HCT116 (cell line): ENCODE data around the gene FCN1. TPM values are rescaled to one million over a fixed set of nuclear protein-coding genes. Genes with fewer than 3 reads are reported as not detected.

Source experiments
- ATAC-seq: fragments of 200-7000 bp; cut with Tn5 transposase; 2 replicates; pipeline ENCODE4 v1.9.1; 2020; ENCODE audit warnings: mild to moderate bottlenecking, moderate library complexity
- BruUV-seq: library from RNA; stranded (reverse); fragments of 400-500 nt; replicated peaks from 2 replicates; lab custom pipeline; 2021; lab: Mats Ljungman, UMichigan
- CTCF ChIA-PET: fragments of 300-600 bp; sonication (Branson Sonifier 250); formaldehyde crosslinking; loops from one replicate; lab custom pipeline; 2021; ENCODE audit warnings: antibody characterized with exemption; lab: Charles Lee
- POLR2A ChIA-PET: fragments of 300-600, 350-600 bp; sonication (Branson Sonifier 250); formaldehyde crosslinking; loops from one replicate; lab custom pipeline; 2021; ENCODE audit warnings: antibody characterized with exemption; lab: Charles Lee
- RAD21 ChIA-PET, 2 experiments: fragments of 300-600 bp; sonication (Branson Sonifier 250); formaldehyde crosslinking; loops; one replicate each; lab custom pipeline; 2023; ENCODE audit warnings: low total read pairs in 2 of 2; ENCODE audit not compliant: uncharacterized antibody in 2 of 2, unreplicated experiment in 2 of 2, low non-redundant PET in 1 of 2; lab: Charles Lee
- DNase-seq: peaks from one replicate; pipeline ENCODE4 v3.0.0-alpha.2; 2010; ENCODE audit warnings: low read depth, low spot score
- H2AFZ ChIP-seq: fragments of 200-600 bp; shearing (Covaris generic), sonication (generic); 2 replicates; pipeline ENCODE4 v1.6.1; 2017; ENCODE audit warnings: low read depth, mixed run types, mixed read lengths, antibody characterized with exemption, low read length; ENCODE audit not compliant: poor library complexity, severe bottlenecking
- H3K27ac ChIP-seq: 2 replicates; pipeline ENCODE4 v1.5.1; 2012; ENCODE audit warnings: low read depth, low read length
- H3K27me3 ChIP-seq: fragments of 200-600 bp; sonication (generic); 2 replicates; pipeline ENCODE4 v1.6.1; 2016; ENCODE audit warnings: mixed run types, low read length, mixed read lengths; ENCODE audit not compliant: insufficient read depth
- H3K36me3 ChIP-seq, 2 experiments: fragments of 200-500 bp in 1 of 2; fragments of 200-600 bp in 1 of 2; sonication (Bioruptor generic) in 1 of 2; sonication (generic) in 1 of 2; 2 replicates each; pipeline versions ENCODE4 v1.5.1 to v1.6.1; 2014 to 2016; ENCODE audit warnings: low read length in 2 of 2, inconsistent platforms in 1 of 2, mixed read lengths in 1 of 2, mixed run types in 1 of 2; ENCODE audit not compliant: insufficient read depth in 2 of 2, control insufficient read depth in 1 of 2
- H3K4me1 ChIP-seq, 2 experiments: fragments of 200-600 bp in 1 of 2; sonication (generic) in 1 of 2; 2 replicates each; pipeline versions ENCODE4 v1.5.1 to v1.6.1; 2012 to 2017; ENCODE audit warnings: low read length in 2 of 2, inconsistent platforms in 1 of 2, mild to moderate bottlenecking in 1 of 2, mixed read lengths in 1 of 2, mixed run types in 1 of 2, moderate library complexity in 1 of 2; ENCODE audit not compliant: insufficient read depth in 2 of 2, control insufficient read depth in 1 of 2
- H3K4me2 ChIP-seq: fragments of 200-600 bp; sonication (generic); 2 replicates; pipeline ENCODE4 v1.6.1; 2017; ENCODE audit warnings: mixed run types, low read length, mixed read lengths
- H3K4me3 ChIP-seq, 2 experiments: fragments of 200-600 bp in 1 of 2; sonication (generic) in 1 of 2; replicated peaks in 1 of 2; 2 replicates each; pipeline ENCODE4 v1.5.1; 2011 to 2016; ENCODE audit warnings: low read length in 2 of 2, control low read depth in 1 of 2, low read depth in 1 of 2, mild to moderate bottlenecking in 1 of 2, mixed read lengths in 1 of 2, mixed run types in 1 of 2
- H3K79me2 ChIP-seq: fragments of 200-600 bp; sonication (generic); 2 replicates; pipeline ENCODE4 v1.6.1; 2017; ENCODE audit warnings: mild to moderate bottlenecking, mixed run types, low read length, moderate library complexity, mixed read lengths; ENCODE audit not compliant: insufficient read depth
- H3K9ac ChIP-seq: fragments of 200-600 bp; sonication (generic); 2 replicates; pipeline ENCODE4 v1.6.1; 2016; ENCODE audit warnings: low read length, mixed read lengths
- H3K9me2 ChIP-seq: fragments of 200-600 bp; sonication (generic), shearing (Covaris generic); 2 replicates; pipeline ENCODE4 v1.6.1; 2017; ENCODE audit warnings: mixed run types, mild to moderate bottlenecking, moderate library complexity; ENCODE audit not compliant: insufficient read depth
- H3K9me3 ChIP-seq, 2 experiments: fragments of 200-500 bp in 1 of 2; fragments of 200-600 bp in 1 of 2; sonication (Bioruptor generic) in 1 of 2; sonication (generic) in 1 of 2; 2 replicates each; pipeline ENCODE4 v1.6.1; 2014 to 2017; ENCODE audit warnings: low read length in 2 of 2, mixed read lengths in 2 of 2, inconsistent platforms in 1 of 2, low read depth in 1 of 2, mild to moderate bottlenecking in 1 of 2, mixed run types in 1 of 2, moderate library complexity in 1 of 2; ENCODE audit not compliant: control insufficient read depth in 1 of 2, insufficient read depth in 1 of 2
- H4K20me1 ChIP-seq: fragments of 200-600 bp; sonication (generic), shearing (Covaris generic); 2 replicates; pipeline ENCODE4 v1.6.1; 2017; ENCODE audit warnings: mixed run types, mild to moderate bottlenecking, moderate library complexity; ENCODE audit not compliant: insufficient read depth
- CEBPB ChIP-seq: IDR thresholded peaks from 2 replicates; pipeline ENCODE4 v1.6.1; 2012; ENCODE audit warnings: low read depth
- CTCF ChIP-seq, 3 experiments: fragments of 200-600 bp in 1 of 3; sonication (generic) in 1 of 3; IDR thresholded peaks in 2 of 3; conservative IDR thresholded peaks in 1 of 3; 2 replicates each; pipeline ENCODE4 v1.5.1; 2012 to 2017; ENCODE audit warnings: low read depth in 2 of 3, low read length in 2 of 3, antibody characterized with exemption in 1 of 3, borderline replicate concordance in 1 of 3, control low read depth in 1 of 3, mild to moderate bottlenecking in 1 of 3, mixed read lengths in 1 of 3, mixed run types in 1 of 3, moderate library complexity in 1 of 3; ENCODE audit not compliant: insufficient read depth in 1 of 3
- ELF1 ChIP-seq: IDR thresholded peaks from 2 replicates; pipeline ENCODE4 v1.6.1; 2012; ENCODE audit warnings: low read depth, borderline replicate concordance
- EZH2phosphoT487 ChIP-seq: fragments of 200-600 bp; IDR thresholded peaks from 2 replicates; pipeline ENCODE4 v1.6.1; 2018; ENCODE audit warnings: antibody characterized with exemption, borderline replicate concordance
- FOSL1 ChIP-seq: IDR thresholded peaks from 2 replicates; pipeline ENCODE4 v1.6.1; 2012; ENCODE audit warnings: low read depth
- POLR2A ChIP-seq: IDR thresholded peaks from 2 replicates; pipeline ENCODE4 v1.7.0; 2011; ENCODE audit warnings: borderline replicate concordance; ENCODE audit not compliant: insufficient read depth, insufficient read length; ENCODE audit errors: extremely low read depth
- POLR2AphosphoS5 ChIP-seq: IDR thresholded peaks from 2 replicates; pipeline ENCODE4 v1.6.1; 2011; ENCODE audit warnings: mild to moderate bottlenecking, low read depth, low read length, moderate library complexity
- RAD21 ChIP-seq: IDR thresholded peaks from 2 replicates; pipeline ENCODE4 v1.6.1; 2012; ENCODE audit warnings: low read depth, mild to moderate bottlenecking
- SP1 ChIP-seq: IDR thresholded peaks from 2 replicates; pipeline ENCODE4 v1.6.1; 2012; ENCODE audit warnings: low read depth
- SRF ChIP-seq: IDR thresholded peaks from 2 replicates; pipeline ENCODE4 v1.6.1; 2012; ENCODE audit warnings: low read depth
- TCF7L2 ChIP-seq: IDR thresholded peaks from 2 replicates; pipeline ENCODE4 v1.7.0; 2011; ENCODE audit warnings: borderline replicate concordance, inconsistent platforms; ENCODE audit not compliant: insufficient read depth, insufficient read length; ENCODE audit errors: extremely low read depth
- YY1 ChIP-seq: IDR thresholded peaks from 2 replicates; pipeline ENCODE4 v1.6.1; 2011; ENCODE audit warnings: low read length, low read depth, moderate library complexity, mild to moderate bottlenecking; ENCODE audit not compliant: insufficient replicate concordance; ENCODE audit errors: extremely low read depth
- ZFX ChIP-seq: fragments of 450-650 bp; IDR thresholded peaks from 2 replicates; pipeline ENCODE4 v1.6.1; 2017
- ZNF274 ChIP-seq: fragments of 200-500 bp; sonication (Bioruptor generic); IDR thresholded peaks from 2 replicates; pipeline ENCODE4 v1.6.1; 2014; ENCODE audit warnings: mild to moderate bottlenecking, low read depth, low read length, inconsistent platforms
- intact Hi-C: fragments of 100-400 bp; cut with micrococcal nuclease; formaldehyde crosslinking; loops from 2 replicates; pipeline ENCODE4 v1.10.0; 2022
- total RNA-seq: library from RNA; stranded (reverse); gene quantifications from one replicate; pipeline ENCODE4 v1.2.1, GENCODE V29; 2021; ENCODE audit not compliant: unreplicated experiment
- TF ChIP-seq, protein P1 (sequence below): IDR thresholded peaks from 2 replicates; pipeline ENCODE4 v1.6.1; 2012
- TF ChIP-seq, protein P2 (sequence below): IDR thresholded peaks from 2 replicates; pipeline ENCODE4 v1.6.1; 2012
- TF ChIP-seq, protein P3 (sequence below): IDR thresholded peaks from 2 replicates; pipeline ENCODE4 v1.6.1; 2011; ENCODE audit warnings: mild to moderate bottlenecking, low read length, moderate library complexity; ENCODE audit not compliant: insufficient replicate concordance; ENCODE audit errors: extremely low read depth

The FCN1 gene
- total RNA-seq, 1 experiment from 2014 or later, result not detected

GRCh38 chr9:134869554-134870300 lies 48.0 kb downstream of the FCN1 start:
- ATAC-seq (no peak), DNase-seq (no peak)
- Histone ChIP-seq H3K27me3 (peaks cover under 1% of the 10 kb centered on the region; the same call in 1 of the 2 replicates), H3K4me3 (no peak overlapping the region), H3K79me2 (no peaks in the 10 kb centered on the region), H3K36me3 (no peaks in the 10 kb centered on the region), H3K4me2 (no peak overlapping the region), H3K9me2 (no peaks in the 10 kb centered on the region), H3K9me3 (no peaks in the 10 kb centered on the region), H3K9ac (no peak overlapping the region), H4K20me1 (no peaks in the 10 kb centered on the region), H2AFZ (no peak overlapping the region), H3K4me1 (no peaks in the 10 kb centered on the region), H3K27ac (no peak overlapping the region)
- TF ChIP-seq POLR2AphosphoS5, result no peak
- no peak for TF ChIP-seq CEBPB
- TF ChIP-seq SP1, result no peak
- no peak for TF ChIP-seq YY1
- no peak for TF ChIP-seq ZNF274
- no peak for TF ChIP-seq EZH2phosphoT487
- TF ChIP-seq POLR2A, result no peak
- TF ChIP-seq, protein P1, sequence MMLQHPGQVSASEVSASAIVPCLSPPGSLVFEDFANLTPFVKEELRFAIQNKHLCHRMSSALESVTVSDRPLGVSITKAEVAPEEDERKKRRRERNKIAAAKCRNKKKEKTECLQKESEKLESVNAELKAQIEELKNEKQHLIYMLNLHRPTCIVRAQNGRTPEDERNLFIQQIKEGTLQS, result no peak
- no peak for TF ChIP-seq RAD21
- no peak for TF ChIP-seq SRF
- no peak for TF ChIP-seq FOSL1
- no peak for TF ChIP-seq ELF1
- no peak for TF ChIP-seq ZFX
- no peak for TF ChIP-seq CTCF (IDR thresholded peaks at IDR 0.05 in 2 of 3, conservative IDR thresholded peaks at IDR 0.05 in 1 of 3; ENCODE audit: borderline replicate concordance in 1 of 3, insufficient read depth in 1 of 3, low read depth in 2 of 3, low read length in 2 of 3)
- TF ChIP-seq, protein P2, sequence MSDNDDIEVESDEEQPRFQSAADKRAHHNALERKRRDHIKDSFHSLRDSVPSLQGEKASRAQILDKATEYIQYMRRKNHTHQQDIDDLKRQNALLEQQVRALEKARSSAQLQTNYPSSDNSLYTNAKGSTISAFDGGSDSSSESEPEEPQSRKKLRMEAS, result no peak
- TF ChIP-seq, protein P3, sequence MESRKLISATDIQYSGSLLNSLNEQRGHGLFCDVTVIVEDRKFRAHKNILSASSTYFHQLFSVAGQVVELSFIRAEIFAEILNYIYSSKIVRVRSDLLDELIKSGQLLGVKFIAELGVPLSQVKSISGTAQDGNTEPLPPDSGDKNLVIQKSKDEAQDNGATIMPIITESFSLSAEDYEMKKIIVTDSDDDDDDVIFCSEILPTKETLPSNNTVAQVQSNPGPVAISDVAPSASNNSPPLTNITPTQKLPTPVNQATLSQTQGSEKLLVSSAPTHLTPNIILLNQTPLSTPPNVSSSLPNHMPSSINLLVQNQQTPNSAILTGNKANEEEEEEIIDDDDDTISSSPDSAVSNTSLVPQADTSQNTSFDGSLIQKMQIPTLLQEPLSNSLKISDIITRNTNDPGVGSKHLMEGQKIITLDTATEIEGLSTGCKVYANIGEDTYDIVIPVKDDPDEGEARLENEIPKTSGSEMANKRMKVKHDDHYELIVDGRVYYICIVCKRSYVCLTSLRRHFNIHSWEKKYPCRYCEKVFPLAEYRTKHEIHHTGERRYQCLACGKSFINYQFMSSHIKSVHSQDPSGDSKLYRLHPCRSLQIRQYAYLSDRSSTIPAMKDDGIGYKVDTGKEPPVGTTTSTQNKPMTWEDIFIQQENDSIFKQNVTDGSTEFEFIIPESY, result no peak
- no peak for TF ChIP-seq TCF7L2
- ChIA-PET POLR2A (no interaction called here), CTCF (no interaction called here), RAD21 (no interaction called here)
- no TSS peak for BruUV-seq
- intact Hi-C loops, result no loop called here
